ENCODE results near the gene ADAM19.

- TF ChIP-seq POLR2AphosphoS5 (IDR thresholded peaks at IDR 0.05; ENCODE audit: low read depth, low read length) (no peak), POLR2A (IDR thresholded peaks at IDR 0.05; ENCODE audit: low read depth, low read length) (no peak)
Observed at GRCh38 chr5:157481265-157481664, 94.3 kb downstream of the ADAM19 start.

Measured in GM12891 (cell line).